ENCODE measurements around the gene SETD2. TPM values are rescaled to one million over a fixed set of nuclear protein-coding genes. Genes with fewer than 3 reads are reported as not detected.

The SETD2 gene
- total and polyA plus RNA-seq, 2 of the 8 experiments (the other 6 are each of a cell fraction or from before 2014, with no cell fraction given), result 15.7 to 46.3 TPM

GRCh38 chr3:46968783-46969428 lies 195.0 kb downstream of the SETD2 start:
- no peak for FAIRE-seq
- DNase-seq (ENCODE audit: low read depth in 1 of 2, low spot score in 2 of 2), result no peak
- Histone ChIP-seq H3K9ac (replicated peaks in 1 of 4; ENCODE audit: extremely low read depth in 1 of 4, low read depth in 3 of 4, low read length in 3 of 4) (no peak overlapping the region), H3K18ac (ENCODE audit: extremely low read depth, low read length) (no peak overlapping the region), H3K4me2 (ENCODE audit: insufficient read depth in 1 of 2, low read depth in 2 of 2, low read length in 2 of 2) (no peak overlapping the region), H4K5ac (ENCODE audit: insufficient read length, low read depth, low read length) (no peak overlapping the region), H3K27me3 (replicated peaks in 1 of 4; ENCODE audit: control insufficient read depth in 3 of 4, extremely low read depth in 1 of 4, insufficient read depth in 3 of 4, low read length in 3 of 4) (no peaks in the 10 kb centered on the region), H3K79me2 (ENCODE audit: control insufficient read depth in 1 of 2, insufficient read depth in 2 of 2, low read length in 2 of 2) (peaks cover 58 to 88% of the 10 kb centered on the region in 2 experiments), H3K9me3 (ENCODE audit: insufficient read depth in 2 of 2, low read depth in 1 of 2, low read length in 1 of 2) (no peaks in the 10 kb centered on the region; a peak in 1 of 4 replicates), H4K20me1 (replicated peaks in 1 of 2; ENCODE audit: control insufficient read depth in 1 of 2, insufficient read depth in 2 of 2, low read length in 2 of 2) (peaks cover 33 to 42% of the 10 kb centered on the region in 2 experiments), H2BK15ac (ENCODE audit: low read length) (no peak overlapping the region), H2BK120ac (replicated peaks; ENCODE audit: low read depth, low read length) (no peak overlapping the region), H3K14ac (ENCODE audit: insufficient read length) (no peak overlapping the region), H2AFZ (ENCODE audit: low read length) (no peak overlapping the region), H2BK12ac (ENCODE audit: low read depth, low read length) (no peak overlapping the region), H3K4ac (replicated peaks; ENCODE audit: insufficient read length, low read depth, low read length) (no peak overlapping the region), H4K8ac (ENCODE audit: extremely low read depth, insufficient read depth, low read length) (no peak overlapping the region; the same call in 1 of the 2 replicates), H2AK5ac (ENCODE audit: low read depth, low read length) (no peak overlapping the region), H3K23ac (ENCODE audit: insufficient read length) (no peak overlapping the region), H2BK20ac (ENCODE audit: low read length) (no peak overlapping the region), H3K4me3 (ENCODE audit: extremely low read depth in 1 of 4, insufficient read depth in 2 of 4, low read depth in 3 of 4, low read length in 4 of 4) (no peak overlapping the region), H3K27ac (ENCODE audit: low read depth, low read length) (no peak overlapping the region), H3K23me2 (ENCODE audit: low read depth, low read length) (no peaks in the 10 kb centered on the region), H3K79me1 (ENCODE audit: low read depth, low read length) (peaks cover 29% of the 10 kb centered on the region), H3K56ac (replicated peaks; ENCODE audit: insufficient read length, low read depth, low read length) (no peak overlapping the region), H3K4me1 (replicated peaks in 1 of 4; ENCODE audit: control insufficient read depth in 3 of 4, insufficient read depth in 4 of 4, low read length in 3 of 4) (0 out of 7 replicates have a peak, but pooled peaks cover 0 to 2% (median under 1%) of the 10 kb centered on the region in 4 experiments), H3K36me3 (ENCODE audit: control insufficient read depth in 2 of 4, insufficient read depth in 4 of 4, low read length in 3 of 4) (peaks cover 0 to 10% (median 1%) of the 10 kb centered on the region in 4 experiments; a peak in 5 of 8 replicates), H4K91ac (replicated peaks; ENCODE audit: insufficient read length, low read length) (no peak overlapping the region), H2BK5ac (ENCODE audit: low read depth, low read length) (no peak overlapping the region)
- ChIA-PET POLR2A (ENCODE audit: partially characterized antibody) (interaction anchor here (0.9 to 2.7 kb wide), 4 partner anchors 8 to 46 kb away, joined by 3 to 7 read pairs (median 5); partner anchors contain the start of gene NBEAL2), CTCF (ENCODE audit: partially characterized antibody) (interaction anchor here (0.9 to 4.3 kb wide), 6 partner anchors 8 to 109 kb away, joined by 3 to 15 read pairs (median 4); no protein-coding TSS in a partner anchor)
- WGBS, 2 experiments (ENCODE audit: extremely low coverage in 1 of 2, insufficient coverage in 1 of 2, insufficient read length in 1 of 2, insufficient replicate concordance in 2 of 2, low coverage in 1 of 2, low lambda C conversion rate in 2 of 2, missing lambda C conversion rate in 1 of 2), result 76% methylated on average over 9 of the region's 9 CpGs; no CpG with 5 or more reads in 1 of the 2 experiments
- TF ChIP-seq E2F6 (IDR thresholded peaks at IDR 0.05), result no peak
- TF ChIP-seq CTBP2 (IDR thresholded peaks at IDR 0.05; ENCODE audit: borderline replicate concordance, insufficient read depth, insufficient read length, low read length), result no peak
- no peak for TF ChIP-seq SP2 (IDR thresholded peaks at IDR 0.05; ENCODE audit: low read length)
- TF ChIP-seq CHD1 (IDR thresholded peaks at IDR 0.05; ENCODE audit: low read depth, low read length), result no peak
- no peak for TF ChIP-seq GTF2F1 (IDR thresholded peaks at IDR 0.05; ENCODE audit: borderline replicate concordance, low read depth, low read length)

Measured in H1 (cell line).